Neural cell (in vitro differentiated cells): ENCODE measurements around the gene NLRC5. TPM values are rescaled to one million over a fixed set of nuclear protein-coding genes. Genes with fewer than 3 reads are reported as not detected.

Experiments used
- H2AFZ ChIP-seq: fragments of 200-600, 300-800 bp; sonication (generic), shearing (Covaris generic); 2 replicates; pipeline ENCODE4 v1.6.0; 2014; ENCODE audit warnings: low read depth, mild to moderate bottlenecking, antibody characterized with exemption, low read length, moderate library complexity
- H3F3A ChIP-seq: fragments of 200-600 bp; shearing (Covaris generic); 2 replicates; pipeline ENCODE4 v1.6.1; 2016; ENCODE audit warnings: mild to moderate bottlenecking, moderate library complexity, mixed read lengths, antibody characterized with exemption, low read length; ENCODE audit not compliant: insufficient read depth, poor library complexity, severe bottlenecking
- H3K27ac ChIP-seq: fragments of 200-600, 300-800 bp; sonication (generic), shearing (Covaris generic); 2 replicates; pipeline ENCODE4 v1.5.1; 2014; ENCODE audit warnings: mild to moderate bottlenecking, low read length, moderate library complexity
- H3K27me3 ChIP-seq: fragments of 300-800, 200-600 bp; sonication (generic), shearing (Covaris generic); 2 replicates; pipeline ENCODE4 v1.6.0; 2014; ENCODE audit warnings: mild to moderate bottlenecking, low read depth, low read length, moderate library complexity; ENCODE audit not compliant: insufficient read depth
- H3K36me3 ChIP-seq: fragments of 300-800, 200-600 bp; sonication (generic), shearing (Covaris generic); 2 replicates; pipeline ENCODE4 v1.5.1; 2014; ENCODE audit warnings: mild to moderate bottlenecking, antibody characterized with exemption, low read length, moderate library complexity; ENCODE audit not compliant: insufficient read depth
- H3K4me2 ChIP-seq: fragments of 300-800, 200-600 bp; sonication (generic), shearing (Covaris generic); 2 replicates; pipeline ENCODE4 v1.6.0; 2014; ENCODE audit warnings: mild to moderate bottlenecking, low read length
- H3K4me3 ChIP-seq: fragments of 300-800, 200-600 bp; sonication (generic), shearing (Covaris generic); 2 replicates; pipeline ENCODE4 v1.5.1; 2014; ENCODE audit warnings: mild to moderate bottlenecking, low read length, moderate library complexity
- H3K79me2 ChIP-seq: fragments of 200-600 bp; shearing (Covaris generic); replicated peaks from 2 replicates; pipeline ENCODE4 v1.6.0; 2014; ENCODE audit warnings: mild to moderate bottlenecking, low read length, moderate library complexity; ENCODE audit not compliant: insufficient read depth
- H3K9ac ChIP-seq: fragments of 300-800, 200-600 bp; sonication (generic), shearing (Covaris generic); 2 replicates; pipeline ENCODE4 v1.6.1; 2016; ENCODE audit warnings: mild to moderate bottlenecking, low read length, mixed read lengths
- H3K9me2 ChIP-seq: fragments of 200-600 bp; shearing (Covaris generic); 2 replicates; pipeline ENCODE4 v1.6.1; 2016; ENCODE audit warnings: mild to moderate bottlenecking, low read length, mixed read lengths; ENCODE audit not compliant: insufficient read depth
- H3K9me3 ChIP-seq: fragments of 200-600, 300-800 bp; sonication (generic), shearing (Covaris generic); 2 replicates; pipeline ENCODE4 v1.6.1; 2016; ENCODE audit warnings: mild to moderate bottlenecking, mixed run types, low read length, moderate library complexity, mixed read lengths
- H4K20me1 ChIP-seq: fragments of 200-600 bp; shearing (Covaris generic); 2 replicates; pipeline ENCODE4 v1.6.1; 2016; ENCODE audit warnings: mild to moderate bottlenecking, mixed run types; ENCODE audit not compliant: insufficient read depth
- CTCF ChIP-seq: fragments of 450-650 bp; IDR thresholded peaks from 2 replicates; pipeline ENCODE4 v1.5.1; 2014; ENCODE audit warnings: antibody characterized with exemption, mild to moderate bottlenecking, moderate library complexity; ENCODE audit not compliant: poor library complexity, severe bottlenecking
- EP300 ChIP-seq: fragments of 450-650 bp; conservative IDR thresholded peaks from 2 replicates; pipeline ENCODE4 v1.6.1; 2014; ENCODE audit warnings: antibody characterized with exemption, mild to moderate bottlenecking, moderate library complexity; ENCODE audit not compliant: poor library complexity, severe bottlenecking
- EZH2 ChIP-seq: fragments of 200-600, 300-800 bp; shearing (Covaris generic), sonication (generic); IDR thresholded peaks from 2 replicates; pipeline ENCODE4 v1.6.1; 2014; ENCODE audit warnings: antibody characterized with exemption, low read length, borderline replicate concordance, mild to moderate bottlenecking; ENCODE audit not compliant: insufficient read depth, poor library complexity, severe bottlenecking
- MXI1 ChIP-seq: fragments of 450-650 bp; conservative IDR thresholded peaks from 2 replicates; pipeline ENCODE4 v1.6.1; 2014; ENCODE audit warnings: antibody characterized with exemption, mild to moderate bottlenecking; ENCODE audit not compliant: poor library complexity, severe bottlenecking
- POLR2AphosphoS5 ChIP-seq: IDR thresholded peaks from 2 replicates; pipeline ENCODE4 v1.6.1; 2012
- RAD21 ChIP-seq: fragments of 450-650 bp; conservative IDR thresholded peaks from 2 replicates; pipeline ENCODE4 v1.6.1; 2014; ENCODE audit warnings: antibody characterized with exemption, mild to moderate bottlenecking, moderate library complexity
- TAF1 ChIP-seq: IDR thresholded peaks from 2 replicates; pipeline ENCODE4 v1.6.1; 2012; ENCODE audit warnings: low read depth
- polyA plus RNA-seq: library from polyadenylated mRNA; depleted of rRNA; stranded (reverse); fragments of >200 nt; gene quantifications from 2 replicates; pipeline ENCODE4 v1.2.3, GENCODE V29; 2014
- TF ChIP-seq, protein P1 (sequence below): IDR thresholded peaks from 2 replicates; pipeline ENCODE4 v1.6.1; 2012; ENCODE audit warnings: borderline replicate concordance

NLRC5 gene
- polyA plus RNA-seq, 1 donor from 2014 or later: not detected

DNA sequence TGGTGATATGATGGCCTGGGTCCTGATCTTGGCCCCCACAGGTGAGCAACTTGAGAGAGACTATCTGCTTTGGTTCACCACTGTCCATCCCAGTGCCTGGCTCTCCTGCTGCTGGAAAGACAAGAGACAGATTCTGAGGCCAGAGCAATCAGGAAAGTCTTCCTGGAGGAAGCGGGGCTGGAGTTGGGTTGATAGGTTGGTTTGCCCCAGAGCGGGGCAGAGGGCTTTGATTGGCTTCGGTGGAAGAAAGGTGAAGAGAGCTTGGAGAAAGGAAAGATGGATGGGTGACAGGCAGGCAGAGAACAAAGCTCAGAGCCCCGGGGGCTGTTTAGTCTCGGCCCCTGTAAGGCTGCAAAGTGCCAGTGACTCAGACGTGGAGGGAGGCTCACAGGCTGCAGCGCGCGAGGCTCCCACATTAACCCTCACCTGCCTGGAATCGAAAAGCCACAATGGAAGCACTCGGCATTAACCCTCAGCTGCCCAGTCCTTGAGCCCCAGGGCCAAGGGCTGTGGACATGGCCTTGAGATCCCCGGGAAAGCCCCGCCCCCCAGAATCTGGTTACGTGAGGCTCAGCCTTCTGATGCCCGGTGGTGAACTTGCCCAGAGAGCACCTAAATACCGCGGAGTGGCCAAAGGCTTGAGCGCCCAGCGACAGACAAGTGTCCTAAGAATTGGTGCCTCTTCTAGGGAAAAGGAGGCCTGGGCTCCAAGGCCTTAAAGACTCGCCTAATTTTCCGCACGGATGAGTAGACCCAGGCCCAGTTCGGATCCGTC is 102.0 kb downstream of the NLRC5 start:
- no peaks in the 10 kb centered on the region for H3K79me2 ChIP-seq
- H2AFZ ChIP-seq: no peak overlapping the region
- peak overlapping the region; percentile 19 for H3K27ac ChIP-seq
- H4K20me1 ChIP-seq: no peaks in the 10 kb centered on the region
- H3K36me3 ChIP-seq: no peaks in the 10 kb centered on the region
- no peaks in the 10 kb centered on the region for H3F3A ChIP-seq
- TF ChIP-seq TAF1 (peak; percentile 52), EZH2 (no peak), RAD21 (no peak), CTCF (no peak), POLR2AphosphoS5 (no peak), EP300 (no peak), MXI1 (no peak)
- TF ChIP-seq, protein P1, sequence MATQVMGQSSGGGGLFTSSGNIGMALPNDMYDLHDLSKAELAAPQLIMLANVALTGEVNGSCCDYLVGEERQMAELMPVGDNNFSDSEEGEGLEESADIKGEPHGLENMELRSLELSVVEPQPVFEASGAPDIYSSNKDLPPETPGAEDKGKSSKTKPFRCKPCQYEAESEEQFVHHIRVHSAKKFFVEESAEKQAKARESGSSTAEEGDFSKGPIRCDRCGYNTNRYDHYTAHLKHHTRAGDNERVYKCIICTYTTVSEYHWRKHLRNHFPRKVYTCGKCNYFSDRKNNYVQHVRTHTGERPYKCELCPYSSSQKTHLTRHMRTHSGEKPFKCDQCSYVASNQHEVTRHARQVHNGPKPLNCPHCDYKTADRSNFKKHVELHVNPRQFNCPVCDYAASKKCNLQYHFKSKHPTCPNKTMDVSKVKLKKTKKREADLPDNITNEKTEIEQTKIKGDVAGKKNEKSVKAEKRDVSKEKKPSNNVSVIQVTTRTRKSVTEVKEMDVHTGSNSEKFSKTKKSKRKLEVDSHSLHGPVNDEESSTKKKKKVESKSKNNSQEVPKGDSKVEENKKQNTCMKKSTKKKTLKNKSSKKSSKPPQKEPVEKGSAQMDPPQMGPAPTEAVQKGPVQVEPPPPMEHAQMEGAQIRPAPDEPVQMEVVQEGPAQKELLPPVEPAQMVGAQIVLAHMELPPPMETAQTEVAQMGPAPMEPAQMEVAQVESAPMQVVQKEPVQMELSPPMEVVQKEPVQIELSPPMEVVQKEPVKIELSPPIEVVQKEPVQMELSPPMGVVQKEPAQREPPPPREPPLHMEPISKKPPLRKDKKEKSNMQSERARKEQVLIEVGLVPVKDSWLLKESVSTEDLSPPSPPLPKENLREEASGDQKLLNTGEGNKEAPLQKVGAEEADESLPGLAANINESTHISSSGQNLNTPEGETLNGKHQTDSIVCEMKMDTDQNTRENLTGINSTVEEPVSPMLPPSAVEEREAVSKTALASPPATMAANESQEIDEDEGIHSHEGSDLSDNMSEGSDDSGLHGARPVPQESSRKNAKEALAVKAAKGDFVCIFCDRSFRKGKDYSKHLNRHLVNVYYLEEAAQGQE: no peak
- H3K9ac ChIP-seq: peak overlapping the region; percentile 61
- H3K9me2 ChIP-seq: no peaks in the 10 kb centered on the region
- peak overlapping the region; percentile 69 for H3K4me3 ChIP-seq
- H3K9me3 ChIP-seq: no peaks in the 10 kb centered on the region
- H3K27me3 ChIP-seq: peaks cover 8% of the 10 kb centered on the region
- no peak overlapping the region for H3K4me2 ChIP-seq

DNA sequence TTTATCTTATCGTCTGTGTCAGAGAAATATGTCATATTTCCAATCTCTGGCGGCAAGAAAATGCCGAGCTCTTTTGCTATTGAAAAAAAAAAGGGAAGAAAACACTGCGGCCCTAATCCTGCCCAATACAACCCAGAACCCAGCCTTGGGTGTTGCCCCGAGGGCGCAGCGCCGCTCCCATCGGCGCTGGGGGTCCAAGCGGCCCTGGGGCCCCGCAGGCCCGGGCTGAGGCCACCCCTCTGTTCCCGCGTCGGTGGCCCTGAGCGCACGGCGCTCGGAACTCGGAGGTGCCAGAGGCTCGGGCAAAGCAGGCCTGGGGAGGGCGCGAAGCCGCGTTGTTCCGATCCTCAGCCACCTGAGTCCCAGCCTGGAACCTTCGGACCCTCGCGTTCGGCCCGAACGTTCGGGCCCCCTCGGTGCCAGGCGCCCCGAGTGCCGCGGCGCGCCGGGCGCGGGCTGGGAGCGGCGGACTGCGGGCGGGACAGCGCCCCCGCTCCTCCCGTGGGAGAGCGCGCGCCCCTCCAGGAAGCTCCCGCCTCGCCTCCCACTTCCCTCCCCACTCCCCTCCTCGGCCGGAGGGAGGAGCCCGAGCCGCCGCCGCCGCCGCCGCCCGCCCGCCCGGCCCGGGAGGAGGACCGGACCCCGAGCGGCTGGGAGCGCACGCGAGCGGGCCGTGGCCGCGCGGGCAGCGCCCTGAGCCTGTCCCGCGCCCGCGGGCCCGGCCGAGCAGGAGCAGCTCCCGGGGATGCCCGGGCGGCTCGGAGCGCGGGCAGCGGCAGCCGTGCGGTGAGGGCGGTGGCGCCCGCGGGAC is 102.8 kb downstream of the NLRC5 start, which contains the start of gene CPNE2:
Gene CPNE2 (plus strand): TSS at position 609 of the 811 bp plus-strand sequence. CDS start 18,160 bp downstream, outside the sequence.
- Histone ChIP-seq H3F3A (no peaks in the 10 kb centered on the region), H3K9me3 (no peaks in the 10 kb centered on the region), H3K4me2 (no peak within 1 kb of the TSS), H3K9me2 (no peaks in the 10 kb centered on the region), H3K9ac (peak within 1 kb of the TSS; percentile 61), H4K20me1 (no peaks in the 10 kb centered on the region), H2AFZ (peak within 1 kb of the TSS; percentile 56), H3K27me3 (peaks cover 8% of the 10 kb centered on the region), H3K36me3 (no peaks in the 10 kb centered on the region), H3K4me3 (peak within 1 kb of the TSS; percentile 69), H3K79me2 (no peaks in the 10 kb centered on the region), H3K27ac (peak within 1 kb of the TSS; percentile 19)
- TF ChIP-seq CTCF (no peak), TAF1 (peak; percentile 1), MXI1 (peak; percentile 30), EP300 (no peak)
